GM18870 (cell line): ENCODE measurements around the gene ARGFX.
"Not testable (repeated sequence)": the region's sequence is repeated elsewhere in the genome, so short reads cannot be mapped to it uniquely, and the experiment has no call there.

Experiments used
- ATAC-seq: cut with Tn5 transposase; IDR thresholded peaks from one replicate; pipeline ENCODE4 v1.9.1; 2021; ENCODE audit warnings: moderate library complexity; ENCODE audit not compliant: unreplicated experiment

ARGFX gene

GRCh38 chr3:121567649-121568048 lies at the start of gene ARGFX:
Gene ARGFX, plus strand, starts transcription at chr3:121567949. Its CDS starts 2,765 bp downstream, at chr3:121570714.
- no peak for ATAC-seq

GRCh38 chr3:121517953-121518655 lies 49.6 kb upstream of the ARGFX start:
- no peak for ATAC-seq

DNA sequence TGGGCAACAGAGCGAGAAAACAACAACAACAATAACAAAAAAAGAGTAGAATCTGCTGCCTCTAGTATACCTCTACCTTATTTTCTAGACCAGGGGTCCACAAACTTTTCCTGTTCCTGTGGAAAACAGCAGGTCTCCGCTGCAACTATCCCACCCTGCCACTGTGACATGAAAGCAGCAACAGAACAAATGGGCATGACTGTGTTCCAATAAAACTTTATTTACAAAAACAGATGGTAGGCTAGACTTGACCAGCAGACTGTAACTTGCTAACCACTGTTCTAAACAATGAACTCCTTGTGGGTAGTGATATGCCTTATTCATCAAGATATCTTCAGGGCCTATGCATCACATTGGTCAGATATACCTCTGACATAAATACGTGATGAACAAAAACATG lies 47.2 kb upstream of the ARGFX start:
- ATAC-seq = no peak

DNA sequence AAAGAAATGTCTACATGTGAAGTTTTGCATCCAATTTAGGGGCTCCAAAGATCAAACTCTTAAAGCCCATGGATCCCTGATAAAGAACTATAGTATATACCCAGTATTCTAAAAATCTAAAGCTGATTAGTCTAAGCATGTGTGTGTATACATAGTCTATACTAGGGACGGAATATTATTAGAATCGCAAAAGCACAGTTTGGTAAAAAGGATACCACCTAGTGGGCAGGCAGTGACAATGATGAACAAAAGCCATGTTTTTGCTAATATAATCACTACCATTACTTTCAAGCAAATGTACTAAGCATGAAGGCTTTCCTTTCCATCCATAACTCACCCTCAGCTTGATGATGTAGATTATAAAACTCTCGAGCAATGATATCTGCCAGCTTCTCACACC lies 38.4 kb upstream of the ARGFX start:
- ATAC-seq = no peak

GRCh38 chr3:121531269-121531668 lies 36.5 kb upstream of the ARGFX start:
- ATAC-seq = no peak

DNA sequence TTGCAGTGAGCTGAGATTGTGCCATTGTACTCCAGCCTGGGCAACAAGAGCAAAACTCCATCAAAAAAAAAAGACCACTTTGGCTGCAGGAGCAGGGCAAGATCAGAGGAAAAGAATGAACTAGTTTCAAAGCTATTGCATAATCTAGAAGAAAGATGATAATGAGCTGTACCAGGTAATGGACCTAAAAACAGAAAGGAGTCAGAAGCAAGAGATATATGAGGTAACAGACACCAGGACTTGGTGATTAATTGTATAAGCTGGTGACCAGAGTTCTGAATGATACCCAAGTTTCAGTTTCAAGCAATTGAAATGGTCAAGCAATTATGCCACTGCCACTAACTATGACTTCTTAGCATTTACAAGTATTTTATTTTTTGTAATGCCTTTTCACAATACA lies 24.8 kb upstream of the ARGFX start:
- ATAC-seq = no peak

DNA sequence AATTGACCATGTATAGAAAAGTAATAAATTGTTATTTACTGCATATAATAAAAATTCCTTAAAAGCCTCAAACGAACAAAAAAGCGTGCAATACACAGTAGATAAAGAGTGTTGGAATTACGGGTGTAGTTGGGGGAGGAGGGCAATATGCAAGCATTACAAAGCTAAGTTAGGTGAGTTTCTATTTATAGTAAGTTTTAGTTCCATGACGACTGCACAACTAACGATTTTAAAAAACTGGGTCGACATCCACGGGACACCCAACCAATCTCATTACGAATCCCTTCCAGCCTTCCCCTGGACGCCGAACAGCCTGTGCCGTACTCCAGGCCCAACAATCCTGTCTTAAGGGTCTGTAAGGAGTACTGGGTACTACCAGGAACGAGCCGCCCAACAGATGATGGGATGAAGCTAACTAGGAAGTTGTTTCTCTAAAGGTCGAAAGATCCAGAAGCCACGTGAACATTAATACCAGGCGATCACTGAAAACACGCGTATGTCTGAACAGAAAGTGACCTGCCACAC lies 22.6 kb upstream of the ARGFX start:
- ATAC-seq = no peak

GRCh38 chr3:121545574-121546455 lies 21.9 kb upstream of the ARGFX start, which contains the start of gene POLQ:
Gene POLQ, minus strand, starts transcription at chr3:121545988. Its CDS starts 111 bp downstream, at chr3:121545877.
- ATAC-seq = peak; percentile 57

- ATAC-seq = no peak
Measured at GRCh38 chr3:121552379-121552778, 15.4 kb upstream of the ARGFX start.

GRCh38 chr3:121552797-121553196 lies 15.0 kb upstream of the ARGFX start:
- no peak for ATAC-seq

DNA sequence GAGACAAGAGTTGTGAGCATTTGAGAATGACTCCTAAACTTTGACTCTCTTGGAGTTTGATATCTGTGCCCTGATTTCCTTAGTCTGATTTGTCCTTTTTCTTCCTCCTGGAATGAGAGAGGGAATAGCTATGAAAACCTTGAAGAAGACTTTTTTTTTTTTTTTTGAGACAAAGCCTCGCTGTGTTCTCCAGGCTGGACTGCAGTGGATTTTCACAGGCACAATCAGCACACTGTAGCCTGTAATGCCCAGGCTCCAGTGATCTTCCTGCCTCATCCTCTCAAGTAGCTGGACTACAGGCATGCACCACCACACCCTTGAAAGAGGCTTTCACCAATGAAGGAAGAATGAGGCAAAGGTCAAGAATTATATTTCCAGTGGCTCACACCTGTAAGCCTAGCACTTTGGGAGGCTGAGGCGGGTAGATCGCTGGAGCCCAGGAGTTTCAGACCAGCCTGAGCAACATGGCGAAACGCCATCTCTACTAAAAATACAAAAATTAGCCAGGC lies 10.3 kb upstream of the ARGFX start:
- no peak for ATAC-seq

GRCh38 chr3:121562148-121562547 lies 5.6 kb upstream of the ARGFX start:
- no peak for ATAC-seq

GRCh38 chr3:121566773-121567172 lies 976 bp upstream of the ARGFX start:
- no peak for ATAC-seq

DNA sequence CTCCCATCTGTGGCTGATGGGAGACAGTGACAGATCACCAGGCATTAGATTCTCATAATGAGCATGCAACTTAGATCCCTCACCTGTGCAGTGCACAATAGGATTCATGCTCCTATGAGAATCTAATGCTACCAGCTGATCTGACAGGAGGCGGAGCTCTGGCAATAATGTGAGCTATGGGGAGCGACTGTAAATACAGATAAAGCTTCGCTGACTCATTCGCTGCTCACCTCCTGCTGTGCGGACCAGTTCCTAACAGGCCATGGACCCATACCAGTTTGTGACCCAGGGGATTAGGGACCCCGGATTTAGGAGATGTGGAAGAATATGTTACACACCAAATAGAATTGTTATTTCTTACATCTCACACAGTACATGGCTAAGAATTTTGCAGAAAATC lies 6.7 kb downstream of the ARGFX start:
- no peak for ATAC-seq

- no peak for ATAC-seq
Measured at GRCh38 chr3:121581691-121582090, 13.9 kb downstream of the ARGFX start.

- ATAC-seq = no peak
Measured at GRCh38 chr3:121584418-121584817, 16.7 kb downstream of the ARGFX start.

- peak; percentile 70 for ATAC-seq
Measured at GRCh38 chr3:121592856-121593702, 25.3 kb downstream of the ARGFX start, which contains the start of gene FBXO40. Gene FBXO40, plus strand, starts transcription at chr3:121593379. Its CDS starts 27,197 bp downstream, at chr3:121620576.

DNA sequence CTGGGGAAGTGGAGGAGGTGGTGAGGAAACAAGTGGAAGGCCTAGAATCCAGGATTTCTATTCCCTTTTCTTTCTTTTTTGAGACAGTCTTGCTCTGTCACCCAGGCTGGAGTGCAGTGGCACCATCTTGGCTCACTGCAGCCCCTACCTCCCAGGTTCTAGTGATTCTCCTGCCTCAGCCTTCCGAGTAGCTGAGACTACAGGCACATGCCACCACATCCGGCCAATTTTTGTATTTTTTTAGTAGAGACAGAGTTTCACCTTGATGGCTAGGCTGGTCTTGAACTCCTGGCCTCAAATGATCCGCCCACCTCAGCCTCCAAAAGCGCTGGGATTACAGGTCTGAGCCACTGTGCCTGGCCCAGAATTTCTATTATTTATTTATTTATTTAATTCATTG lies 26.1 kb downstream of the ARGFX start:
- not testable (repeated sequence) for ATAC-seq

GRCh38 chr3:121594850-121595249 lies 27.1 kb downstream of the ARGFX start:
- ATAC-seq = no peak

- no peak for ATAC-seq
Measured at GRCh38 chr3:121595765-121596406, 28.1 kb downstream of the ARGFX start.
